Measurements from ENCODE around the gene VWCE. TPM values are rescaled to one million over a fixed set of nuclear protein-coding genes. Genes with fewer than 3 reads are reported as not detected.

The VWCE gene
- total and polyA plus RNA-seq, 9 of the 15 experiments (the other 6 are each of a cell fraction or from before 2014, with no cell fraction given): 0.06 to 1.6 (median 0.63) TPM; not detected in 1

DNA sequence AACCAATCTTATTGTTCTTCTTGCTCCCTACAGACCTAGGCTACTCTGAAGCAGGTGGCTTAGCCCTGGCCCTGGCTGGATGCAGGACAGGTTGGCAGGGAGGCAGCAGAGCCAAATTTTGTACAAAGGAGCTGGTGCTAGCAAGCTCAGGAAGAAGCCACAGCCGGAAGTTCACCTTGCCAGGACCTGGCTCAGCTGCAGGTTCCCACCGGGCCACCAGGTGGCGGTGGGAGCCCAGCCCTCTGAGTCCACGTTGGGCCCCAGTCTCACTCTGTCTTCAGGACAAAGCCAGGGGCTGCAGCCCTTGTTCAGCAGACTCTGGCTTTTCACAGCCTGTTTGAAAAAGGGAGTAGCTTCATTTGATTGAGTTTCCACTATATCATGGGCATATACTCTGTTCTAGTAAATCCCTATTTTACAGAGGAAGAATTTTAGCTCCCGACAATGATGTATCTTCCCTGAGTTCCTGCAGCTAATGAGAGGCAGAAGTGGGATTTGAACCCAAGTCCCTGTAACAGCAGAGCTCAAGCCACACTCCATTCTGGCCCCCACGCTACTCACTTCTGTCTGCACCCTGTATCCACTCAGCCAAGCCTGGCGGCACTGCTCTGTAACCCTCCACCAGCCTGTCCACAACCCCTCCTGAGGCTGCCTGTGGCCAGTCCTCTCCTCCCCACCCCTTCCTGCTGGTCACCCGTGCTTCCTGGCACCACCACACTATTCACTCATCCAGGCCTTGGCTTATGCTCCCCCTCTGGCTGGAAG lies 41.2 kb upstream of the VWCE start (continued):
- TF ChIP-seq, protein P1, sequence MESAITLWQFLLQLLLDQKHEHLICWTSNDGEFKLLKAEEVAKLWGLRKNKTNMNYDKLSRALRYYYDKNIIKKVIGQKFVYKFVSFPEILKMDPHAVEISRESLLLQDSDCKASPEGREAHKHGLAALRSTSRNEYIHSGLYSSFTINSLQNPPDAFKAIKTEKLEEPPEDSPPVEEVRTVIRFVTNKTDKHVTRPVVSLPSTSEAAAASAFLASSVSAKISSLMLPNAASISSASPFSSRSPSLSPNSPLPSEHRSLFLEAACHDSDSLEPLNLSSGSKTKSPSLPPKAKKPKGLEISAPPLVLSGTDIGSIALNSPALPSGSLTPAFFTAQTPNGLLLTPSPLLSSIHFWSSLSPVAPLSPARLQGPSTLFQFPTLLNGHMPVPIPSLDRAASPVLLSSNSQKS (CRISPR knock-in tag; IDR thresholded peaks at IDR 0.05): no peak
- TF ChIP-seq SRF (CRISPR knock-in tag; IDR thresholded peaks at IDR 0.05) (no peak), NONO (IDR thresholded peaks at IDR 0.05; ENCODE audit: low read depth in 2 of 2, low read length in 1 of 2) (no peak), FOXJ3 (CRISPR knock-in tag; IDR thresholded peaks at IDR 0.05) (no peak), GTF2F1 (IDR thresholded peaks at IDR 0.05; ENCODE audit: low read depth, low read length) (no peak), ZNF212 (CRISPR knock-in tag; IDR thresholded peaks at IDR 0.05) (no peak), ZNF76 (CRISPR knock-in tag; IDR thresholded peaks at IDR 0.05; ENCODE audit: borderline replicate concordance) (no peak), MED1 (CRISPR knock-in tag; IDR thresholded peaks at IDR 0.05; ENCODE audit: borderline replicate concordance) (no peak), HIVEP1 (CRISPR knock-in tag; IDR thresholded peaks at IDR 0.05) (no peak), TGIF2 (CRISPR knock-in tag; IDR thresholded peaks at IDR 0.05) (no peak), CC2D1A (IDR thresholded peaks at IDR 0.05) (peak; percentile 77), RCOR1 (IDR thresholded peaks at IDR 0.05; ENCODE audit: borderline replicate concordance in 1 of 2, low read depth in 2 of 2, low read length in 2 of 2) (peak in 1 of 2 experiments; percentile 67; a peak in 1 of 4 replicates), ZNF584 (CRISPR knock-in tag; IDR thresholded peaks at IDR 0.05; ENCODE audit: low read depth) (no peak), ZBTB8A (IDR thresholded peaks at IDR 0.05; ENCODE audit: partially characterized antibody) (no peak), SIX5 (IDR thresholded peaks at IDR 0.05; ENCODE audit: borderline replicate concordance in 1 of 2, insufficient read depth in 1 of 2, low read depth in 1 of 2, low read length in 2 of 2) (no peak), BCL6 (CRISPR knock-in tag; IDR thresholded peaks at IDR 0.05) (no peak), CEBPB (tag; IDR thresholded peaks at IDR 0.05) (no peak), POLR2G (IDR thresholded peaks at IDR 0.05; ENCODE audit: low read depth, low read length) (peak; percentile 38; the same call in 1 of the 2 replicates), SRSF9 (IDR thresholded peaks at IDR 0.05; ENCODE audit: borderline replicate concordance, low read depth, low read length) (no peak), PHF8 (IDR thresholded peaks at IDR 0.05; ENCODE audit: borderline replicate concordance, low read length) (no peak; the same call in 1 of the 2 replicates), CEBPG (CRISPR knock-in tag; IDR thresholded peaks at IDR 0.05) (no peak), CEBPG (tag; conservative IDR thresholded peaks at IDR 0.05 in 1 of 2, IDR thresholded peaks at IDR 0.05 in 1 of 2) (no peak), FOS (IDR thresholded peaks at IDR 0.05; ENCODE audit: extremely low read depth, insufficient read length) (no peak)
- TF ChIP-seq, protein P2, sequence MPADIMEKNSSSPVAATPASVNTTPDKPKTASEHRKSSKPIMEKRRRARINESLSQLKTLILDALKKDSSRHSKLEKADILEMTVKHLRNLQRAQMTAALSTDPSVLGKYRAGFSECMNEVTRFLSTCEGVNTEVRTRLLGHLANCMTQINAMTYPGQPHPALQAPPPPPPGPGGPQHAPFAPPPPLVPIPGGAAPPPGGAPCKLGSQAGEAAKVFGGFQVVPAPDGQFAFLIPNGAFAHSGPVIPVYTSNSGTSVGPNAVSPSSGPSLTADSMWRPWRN (IDR thresholded peaks at IDR 0.05; ENCODE audit: low read depth): no peak
- TF ChIP-seq, protein P3, sequence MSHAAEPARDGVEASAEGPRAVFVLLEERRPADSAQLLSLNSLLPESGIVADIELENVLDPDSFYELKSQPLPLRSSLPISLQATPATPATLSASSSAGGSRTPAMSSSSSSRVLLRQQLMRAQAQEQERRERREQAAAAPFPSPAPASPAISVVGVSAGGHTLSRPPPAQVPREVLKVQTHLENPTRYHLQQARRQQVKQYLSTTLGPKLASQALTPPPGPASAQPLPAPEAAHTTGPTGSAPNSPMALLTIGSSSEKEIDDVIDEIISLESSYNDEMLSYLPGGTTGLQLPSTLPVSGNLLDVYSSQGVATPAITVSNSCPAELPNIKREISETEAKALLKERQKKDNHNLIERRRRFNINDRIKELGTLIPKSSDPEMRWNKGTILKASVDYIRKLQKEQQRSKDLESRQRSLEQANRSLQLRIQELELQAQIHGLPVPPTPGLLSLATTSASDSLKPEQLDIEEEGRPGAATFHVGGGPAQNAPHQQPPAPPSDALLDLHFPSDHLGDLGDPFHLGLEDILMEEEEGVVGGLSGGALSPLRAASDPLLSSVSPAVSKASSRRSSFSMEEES (CRISPR knock-in tag; IDR thresholded peaks at IDR 0.05): no peak
